ENCODE data around the gene OBSCN. TPM values are rescaled to one million over a fixed set of nuclear protein-coding genes. Genes with fewer than 3 reads are reported as not detected.
A peak's percentile ranks its signal among the peaks of the same experiment; 100 is the strongest.
"Not testable (repeated sequence)": the region's sequence is repeated elsewhere in the genome, so short reads cannot be mapped to it uniquely, and the experiment has no call there.

OBSCN gene
- total RNA-seq, 2 experiments from 2014 or later: 5.7 to 10.4 TPM

- Mint-ChIP-seq H3K27me3 (no peaks in the 10 kb centered on the region), H3K4me1 (peaks cover 3% of the 10 kb centered on the region), H3K27ac (no peak overlapping the region), H3K4me3 (no peak overlapping the region), H3K36me3 (peaks cover 4% of the 10 kb centered on the region), H3K9me3 (ENCODE audit: low read depth) (peaks cover 4% of the 10 kb centered on the region)
- DNase-seq: no peak
- CTCF ChIA-PET: no interaction called here
- ATAC-seq: no peak
These were observed 55.8 kb downstream of the OBSCN start for GRCh38 chr1:228263636-228264035.

DNA sequence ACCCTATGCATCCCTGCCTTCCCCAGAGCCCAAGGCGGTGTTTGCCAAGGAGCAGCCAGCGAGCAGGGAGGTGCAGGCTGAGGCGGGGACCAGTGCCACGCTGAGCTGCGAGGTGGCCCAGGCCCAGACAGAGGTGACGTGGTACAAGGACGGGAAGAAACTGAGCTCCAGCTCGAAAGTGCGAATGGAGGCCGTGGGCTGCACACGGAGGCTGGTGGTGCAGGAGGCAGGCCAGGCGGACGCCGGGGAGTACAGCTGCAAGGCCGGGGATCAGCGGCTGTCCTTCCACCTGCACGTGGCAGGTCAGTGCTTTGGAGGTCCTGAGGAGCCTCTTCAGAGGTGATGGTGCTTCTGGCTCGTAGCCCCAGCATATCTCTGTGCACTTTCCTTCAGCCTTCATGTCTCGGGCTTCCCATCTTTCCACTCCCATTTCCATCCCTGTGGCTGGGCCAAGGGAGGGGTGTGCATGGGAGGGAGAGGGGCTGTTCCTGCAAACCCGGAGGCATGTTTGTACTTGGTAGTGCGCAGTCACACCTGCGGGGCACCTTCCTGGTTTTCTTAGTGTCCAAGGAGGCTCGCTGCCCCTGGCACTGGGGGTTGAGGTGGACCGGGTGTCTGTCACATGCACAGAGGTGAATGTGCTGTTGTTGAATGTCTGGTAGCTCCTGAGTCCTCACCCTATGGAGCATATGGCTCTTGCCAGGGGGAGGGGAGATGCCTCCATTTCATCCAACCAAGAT lies 56.4 kb downstream of the OBSCN start:
- CTCF ChIA-PET: no interaction called here
- ATAC-seq (no peak), DNase-seq (no peak)
- Mint-ChIP-seq H3K9me3 (ENCODE audit: low read depth) (peaks cover 4% of the 10 kb centered on the region), H3K27me3 (no peaks in the 10 kb centered on the region), H3K4me3 (no peak overlapping the region), H3K36me3 (peaks cover 4% of the 10 kb centered on the region), H3K4me1 (peaks cover 3% of the 10 kb centered on the region), H3K27ac (no peak overlapping the region)

DNA sequence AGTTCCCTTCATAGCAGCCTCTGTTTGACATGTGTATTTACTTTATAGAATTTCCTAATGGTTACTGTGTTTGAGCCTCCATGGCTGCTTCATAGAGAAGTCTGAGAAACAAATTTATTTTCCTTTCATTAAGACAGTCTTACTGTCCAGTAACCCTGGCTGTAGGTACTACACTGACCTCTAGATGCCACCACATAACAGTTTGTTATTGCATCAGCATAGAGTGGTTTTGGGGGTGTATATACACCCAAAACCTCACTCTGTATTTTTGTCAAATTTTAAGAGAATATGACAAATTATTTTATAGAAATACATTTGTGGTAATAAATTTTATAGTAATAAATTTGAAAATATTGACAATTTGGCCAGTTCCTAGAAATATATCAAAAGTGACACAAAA lies 57.3 kb downstream of the OBSCN start:
- Mint-ChIP-seq H3K36me3 (peaks cover 4% of the 10 kb centered on the region), H3K9me3 (ENCODE audit: low read depth) (peaks cover 4% of the 10 kb centered on the region), H3K4me1 (peaks cover 3% of the 10 kb centered on the region), H3K4me3 (no peak overlapping the region), H3K27ac (no peak overlapping the region), H3K27me3 (no peaks in the 10 kb centered on the region)
- no peak for DNase-seq
- CTCF ChIA-PET: no interaction called here
- no peak for ATAC-seq

DNA sequence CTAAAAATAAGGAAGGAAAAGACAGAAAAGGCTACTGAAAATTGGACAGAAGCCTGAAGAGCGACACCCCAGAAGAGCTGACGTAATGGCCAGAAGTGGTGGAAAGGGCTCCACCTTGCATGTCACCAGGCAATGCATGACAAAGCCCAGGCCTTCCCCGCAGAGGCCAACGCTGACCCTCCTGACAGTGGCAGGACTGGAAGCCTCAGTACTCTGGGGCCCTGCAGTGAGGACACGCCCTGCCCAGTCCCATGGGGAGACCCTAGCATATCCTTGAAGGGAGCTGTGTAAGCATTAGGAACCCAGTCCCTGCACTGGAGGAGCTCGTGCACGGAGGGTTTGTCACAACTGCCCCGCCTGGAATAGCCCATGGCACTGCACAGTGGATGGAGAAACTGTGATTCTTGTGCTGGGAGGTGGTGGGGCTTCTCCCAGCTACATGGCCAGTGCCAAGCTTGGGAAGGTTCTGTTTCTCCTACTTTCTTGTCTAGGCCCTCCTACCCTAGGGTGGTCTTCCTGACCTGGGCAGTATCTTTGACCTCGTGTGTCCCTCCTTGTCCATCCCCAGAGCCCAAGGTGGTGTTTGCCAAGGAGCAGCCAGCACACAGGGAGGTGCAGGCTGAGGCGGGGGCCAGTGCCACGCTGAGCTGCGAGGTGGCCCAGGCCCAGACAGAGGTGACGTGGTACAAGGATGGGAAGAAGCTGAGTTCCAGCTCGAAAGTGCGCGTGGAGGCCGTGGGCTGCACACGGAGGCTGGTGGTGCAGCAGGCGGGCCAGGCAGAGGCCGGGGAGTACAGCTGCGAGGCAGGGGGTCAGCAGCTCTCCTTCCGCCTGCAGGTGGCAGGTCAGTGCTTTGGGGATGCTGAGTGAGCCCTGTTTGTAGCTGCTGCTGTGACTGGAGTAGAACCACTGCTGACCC lies 60.4 kb downstream of the OBSCN start:
- CTCF ChIA-PET: no interaction called here
- H3K9me3 Mint-ChIP-seq (ENCODE audit: low read depth): no peaks in the 10 kb centered on the region

GRCh38 chr1:228268881-228269265 lies 61.0 kb downstream of the OBSCN start:
- DNase-seq: no peak
- Mint-ChIP-seq H3K27me3 (no peaks in the 10 kb centered on the region), H3K4me1 (peaks cover 3% of the 10 kb centered on the region), H3K9me3 (ENCODE audit: low read depth) (no peaks in the 10 kb centered on the region), H3K36me3 (no peaks in the 10 kb centered on the region), H3K27ac (no peak overlapping the region), H3K4me3 (no peak overlapping the region)
- CTCF ChIA-PET: no interaction called here
- no peak for ATAC-seq

More for the DNA sequence above, 60.4 kb downstream of the OBSCN start:
- no peaks in the 10 kb centered on the region for H3K36me3 Mint-ChIP-seq
- H3K27me3 Mint-ChIP-seq: no peaks in the 10 kb centered on the region
- ATAC-seq: no peak
- no peak overlapping the region for H3K27ac Mint-ChIP-seq
- peaks cover 3% of the 10 kb centered on the region for H3K4me1 Mint-ChIP-seq
- H3K4me3 Mint-ChIP-seq: no peak overlapping the region
- no peak for DNase-seq

- H3K4me3 Mint-ChIP-seq; H3K36me3 Mint-ChIP-seq; DNase-seq; H3K27me3 Mint-ChIP-seq; H3K27ac Mint-ChIP-seq; H3K9me3 Mint-ChIP-seq (ENCODE audit: low read depth); H3K4me1 Mint-ChIP-seq; CTCF ChIA-PET: not testable (repeated sequence)
- ATAC-seq: peak; percentile 69
These were observed 61.6 kb downstream of the OBSCN start for GRCh38 chr1:228269431-228269830.

GRCh38 chr1:228270032-228270431 lies 62.2 kb downstream of the OBSCN start:
- CTCF ChIA-PET: no interaction called here
- Mint-ChIP-seq H3K27ac (no peak overlapping the region), H3K4me1 (peaks cover 4% of the 10 kb centered on the region), H3K36me3 (no peaks in the 10 kb centered on the region), H3K4me3 (no peak overlapping the region), H3K9me3 (ENCODE audit: low read depth) (no peaks in the 10 kb centered on the region), H3K27me3 (no peaks in the 10 kb centered on the region)
- DNase-seq (peak; percentile 19), ATAC-seq (no peak)

GRCh38 chr1:228271701-228272251 lies 63.9 kb downstream of the OBSCN start:
- CTCF ChIA-PET: no interaction called here

DNA sequence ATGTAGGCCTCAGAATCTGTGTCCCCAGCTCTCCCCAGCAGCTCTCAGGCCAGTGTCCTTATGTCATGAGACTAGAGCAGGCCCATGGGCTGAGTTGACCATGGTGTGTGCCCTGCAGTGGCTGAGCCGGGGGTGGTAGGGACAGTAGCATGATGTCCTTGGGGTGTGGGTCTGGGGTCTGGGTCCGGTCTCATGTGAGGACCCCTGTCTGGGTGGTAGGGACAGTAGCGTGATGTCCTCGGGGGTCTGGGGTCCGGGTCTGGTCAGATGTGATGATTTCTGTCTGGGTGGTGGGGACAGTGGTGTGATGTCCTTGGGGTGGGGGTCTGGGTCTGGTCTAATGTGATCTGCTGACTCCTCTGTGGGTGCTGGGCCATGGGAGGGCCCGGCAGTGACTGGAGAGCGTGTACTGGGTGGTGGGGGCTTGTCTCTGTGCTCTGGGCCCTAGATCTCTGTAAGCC lies 64.5 kb downstream of the OBSCN start:
- Mint-ChIP-seq H3K9me3 (ENCODE audit: low read depth) (no peaks in the 10 kb centered on the region), H3K36me3 (no peaks in the 10 kb centered on the region), H3K27me3 (no peaks in the 10 kb centered on the region), H3K4me1 (peaks cover 5% of the 10 kb centered on the region), H3K27ac (no peak overlapping the region), H3K4me3 (no peak overlapping the region)
- CTCF ChIA-PET: no interaction called here
- ATAC-seq (no peak), DNase-seq (no peak)

More at GRCh38 chr1:228271701-228272251, 63.9 kb downstream of the OBSCN start:
- DNase-seq (no peak), ATAC-seq (no peak)
- H3K9me3 Mint-ChIP-seq (ENCODE audit: low read depth): no peaks in the 10 kb centered on the region
- no peaks in the 10 kb centered on the region for H3K36me3 Mint-ChIP-seq
- no peaks in the 10 kb centered on the region for H3K27me3 Mint-ChIP-seq
- peaks cover 7% of the 10 kb centered on the region for H3K4me1 Mint-ChIP-seq
- H3K27ac Mint-ChIP-seq: no peak overlapping the region
- no peak overlapping the region for H3K4me3 Mint-ChIP-seq

DNA sequence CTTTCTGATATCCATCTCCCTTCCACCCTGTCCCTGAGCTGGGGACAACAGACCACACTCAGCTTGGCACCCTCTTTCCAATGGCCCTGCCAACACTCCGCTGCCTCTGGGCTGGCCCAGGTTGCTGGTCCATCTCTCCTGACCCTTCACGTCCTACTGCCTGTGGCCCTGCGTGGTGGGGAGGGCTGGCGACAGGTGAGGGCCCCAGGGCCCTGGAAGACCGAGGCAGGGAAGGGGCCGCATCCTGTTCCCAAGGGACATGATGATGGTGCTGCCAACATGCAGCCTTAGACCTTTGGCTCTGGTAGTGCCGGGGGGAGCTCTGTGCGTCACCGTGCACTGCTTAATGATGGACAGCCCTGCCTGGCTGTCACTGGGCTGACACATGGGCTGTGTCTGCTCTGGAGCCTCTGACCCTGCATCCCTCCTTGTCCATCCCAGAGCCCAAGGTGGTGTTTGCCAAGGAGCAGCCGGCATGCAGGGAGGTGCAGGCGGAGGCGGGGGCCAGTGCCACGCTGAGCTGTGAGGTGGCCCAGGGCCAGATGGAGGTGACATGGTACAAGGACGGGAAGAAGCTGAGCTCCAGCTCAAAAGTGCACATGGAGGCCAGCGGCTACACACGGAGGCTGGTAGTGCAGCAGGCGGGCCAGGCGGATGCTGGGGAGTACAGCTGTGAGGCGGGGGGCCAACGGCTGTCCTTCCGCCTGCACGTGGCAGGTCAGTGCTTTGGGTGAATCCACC lies 65.2 kb downstream of the OBSCN start:
- H3K27ac Mint-ChIP-seq: no peak overlapping the region
- no peak for ATAC-seq
- no peak for DNase-seq
- peaks cover 4% of the 10 kb centered on the region for H3K4me1 Mint-ChIP-seq
- H3K36me3 Mint-ChIP-seq: no peaks in the 10 kb centered on the region
- H3K9me3 Mint-ChIP-seq (ENCODE audit: low read depth): no peaks in the 10 kb centered on the region
- CTCF ChIA-PET: no interaction called here
- no peak overlapping the region for H3K4me3 Mint-ChIP-seq
- no peaks in the 10 kb centered on the region for H3K27me3 Mint-ChIP-seq

GRCh38 chr1:228273720-228274451 lies 66.0 kb downstream of the OBSCN start:
- H3K27me3 Mint-ChIP-seq: no peaks in the 10 kb centered on the region
- no peaks in the 10 kb centered on the region for H3K36me3 Mint-ChIP-seq
- H3K4me1 Mint-ChIP-seq: peaks cover 4% of the 10 kb centered on the region
- CTCF ChIA-PET: no interaction called here
- ATAC-seq (no peak), DNase-seq (peak; percentile 36)
- H3K4me3 Mint-ChIP-seq: no peak overlapping the region
- no peaks in the 10 kb centered on the region for H3K9me3 Mint-ChIP-seq (ENCODE audit: low read depth)
- H3K27ac Mint-ChIP-seq: no peak overlapping the region

GRCh38 chr1:228274452-228275178 lies 66.8 kb downstream of the OBSCN start:
- ATAC-seq (no peak), DNase-seq (peak; percentile 39)
- Mint-ChIP-seq H3K36me3 (no peaks in the 10 kb centered on the region), H3K27me3 (no peaks in the 10 kb centered on the region), H3K4me1 (peaks cover 4% of the 10 kb centered on the region), H3K27ac (no peak overlapping the region), H3K9me3 (ENCODE audit: low read depth) (no peaks in the 10 kb centered on the region), H3K4me3 (peak overlapping the region; percentile 66)
- CTCF ChIA-PET: interaction anchor here (0.9 to 1.5 kb wide), 4 partner anchors 17 to 240 kb away, joined by 3 to 10 read pairs (median 5); partner anchors contain the start of gene IBA57
